B cell (primary cell): Measurements from ENCODE around the gene SLC29A3. TPM values are rescaled to one million over a fixed set of nuclear protein-coding genes. Genes with fewer than 3 reads are reported as not detected.

ENCODE experiments used
- ATAC-seq: fragments of 200-7000 bp; cut with Tn5 transposase; one replicate; pipeline ENCODE4 v1.10.0; 2021; ENCODE audit warnings: low read depth, mild to moderate bottlenecking, moderate number of reproducible peaks, moderate library complexity
- CTCF ChIA-PET: fragments of 350-600 bp; sonication (Branson Sonifier 250); formaldehyde crosslinking; loops from one replicate; lab custom pipeline; 2021; ENCODE audit warnings: antibody characterized with exemption, inconsistent platforms; lab: Charles Lee
- POLR2A ChIA-PET: fragments of 350-600 bp; sonication (Branson Sonifier 250); formaldehyde crosslinking; loops from one replicate; lab custom pipeline; 2021; ENCODE audit warnings: antibody characterized with exemption; lab: Charles Lee
- DNase-seq: peaks from one replicate; pipeline ENCODE4 v3.0.0; 2013
- H2AFZ ChIP-seq: 2 replicates; pipeline ENCODE4 v1.6.1; 2012; ENCODE audit warnings: mild to moderate bottlenecking, low read depth, low read length; ENCODE audit not compliant: insufficient read depth, poor library complexity, severe bottlenecking
- H3K27ac ChIP-seq, 2 donors: 1 replicate in 1 of 2; 2 replicates in 1 of 2; pipeline ENCODE4 v1.5.1; 2012 to 2013; ENCODE audit warnings: low read length in 2 of 2, mild to moderate bottlenecking in 2 of 2, moderate library complexity in 1 of 2
- H3K27me3 ChIP-seq, 4 experiments: fragments of 200-600 bp in 1 of 4; sonication (generic) in 1 of 4; replicated peaks in 1 of 4; 1 replicate in 2 of 4; 2 replicates in 2 of 4; pipeline versions ENCODE4 v1.6.1 to v1.7.0; 2013 to 2016; ENCODE audit warnings: low read length in 3 of 4, mild to moderate bottlenecking in 2 of 4, mixed read lengths in 1 of 4, moderate library complexity in 1 of 4; ENCODE audit not compliant: insufficient read depth in 4 of 4, control insufficient read depth in 3 of 4; ENCODE audit errors: control extremely low read depth in 1 of 4
- H3K36me3 ChIP-seq, 2 experiments: replicated peaks in 1 of 2; 1 replicate in 1 of 2; 2 replicates in 1 of 2; pipeline versions ENCODE4 v1.6.1 to v1.7.1; 2013; ENCODE audit warnings: low read length in 1 of 2; ENCODE audit not compliant: insufficient read depth in 2 of 2, control insufficient read depth in 1 of 2; ENCODE audit errors: control extremely low read depth in 1 of 2, extremely low read depth in 1 of 2
- H3K4me1 ChIP-seq, 2 donors: fragments of 200-600 bp in 1 of 2; sonication (generic) in 1 of 2; 1 replicate in 1 of 2; 2 replicates in 1 of 2; pipeline versions ENCODE4 v1.5.1 to v1.6.1; 2013 to 2017; ENCODE audit warnings: low read length in 2 of 2; ENCODE audit not compliant: control insufficient read depth in 2 of 2, insufficient read depth in 2 of 2
- H3K4me2 ChIP-seq: replicated peaks from 2 replicates; pipeline ENCODE3; 2012; ENCODE audit warnings: mild to moderate bottlenecking, low read depth, low read length; ENCODE audit not compliant: poor library complexity, severe bottlenecking
- H3K4me3 ChIP-seq, 5 experiments: fragments of 200-600 bp in 1 of 5; sonication (generic) in 1 of 5; 1 replicate in 3 of 5; 2 replicates in 2 of 5; pipeline versions ENCODE4 v1.5.1 to v1.7.0; 2011 to 2016; ENCODE audit warnings: low read length in 4 of 5, mild to moderate bottlenecking in 4 of 5, low read depth in 2 of 5, control low read depth in 1 of 5, moderate library complexity in 1 of 5; ENCODE audit not compliant: insufficient read depth in 1 of 5; ENCODE audit errors: control extremely low read depth in 1 of 5, extremely low read depth in 1 of 5
- H3K79me2 ChIP-seq: fragments of 200-600 bp; sonication (generic); one replicate; pipeline ENCODE4 v1.6.0; 2016; ENCODE audit warnings: low read length; ENCODE audit not compliant: control insufficient read depth, insufficient read depth
- H3K9ac ChIP-seq: fragments of 200-600 bp; sonication (generic); 2 replicates; pipeline ENCODE4 v1.6.1; 2017; ENCODE audit warnings: mild to moderate bottlenecking, low read length, moderate library complexity
- H3K9me3 ChIP-seq, 3 donors: one replicate each; pipeline versions ENCODE4 v1.6.1 to v1.7.1; 2013; ENCODE audit warnings: low read length in 2 of 3; ENCODE audit not compliant: control insufficient read depth in 2 of 3, insufficient read depth in 1 of 3; ENCODE audit errors: control extremely low read depth in 1 of 3
- H4K20me1 ChIP-seq: 2 replicates; pipeline ENCODE4 v1.6.0; 2012; ENCODE audit warnings: mild to moderate bottlenecking, low read length; ENCODE audit not compliant: insufficient read depth, control insufficient read depth, poor library complexity, severe bottlenecking
- H3K27ac Mint-ChIP-seq: one replicate; pipeline ENCODE4 v1.8.0; 2021; ENCODE audit warnings: mixed read lengths
- H3K27me3 Mint-ChIP-seq: one replicate; pipeline ENCODE4 v1.8.0; 2021; ENCODE audit warnings: mixed read lengths
- H3K4me1 Mint-ChIP-seq: one replicate; pipeline ENCODE4 v1.8.0; 2021; ENCODE audit warnings: mixed read lengths
- H3K4me3 Mint-ChIP-seq: one replicate; pipeline ENCODE4 v1.8.0; 2021; ENCODE audit warnings: mixed read lengths
- H3K9me3 Mint-ChIP-seq: one replicate; pipeline ENCODE4 v1.8.0; 2022; ENCODE audit warnings: mixed read lengths; ENCODE audit not compliant: insufficient read depth
- EZH2 ChIP-seq: IDR thresholded peaks from 2 replicates; pipeline ENCODE4 v1.6.1; 2012; ENCODE audit warnings: borderline replicate concordance, low read depth, mild to moderate bottlenecking, moderate library complexity, low read length; ENCODE audit not compliant: insufficient read depth, poor library complexity, severe bottlenecking
- WGBS: methylation state at CpG from one replicate; pipeline ENCODE4 v1.1.5; 2013; ENCODE audit warnings: missing lambda C conversion rate; ENCODE audit not compliant: insufficient coverage; 5-methylcytosine and 5-hydroxymethylcytosine counted together
- intact Hi-C: fragments of 100-400 bp; cut with micrococcal nuclease; formaldehyde crosslinking; loops from one replicate; pipeline ENCODE4 v1.10.0; 2022
- polyA plus RNA-seq: library from polyadenylated mRNA; depleted of rRNA; stranded (reverse); fragments of >200 nt; gene quantifications from 2 replicates; pipeline ENCODE4 v1.2.3, GENCODE V29; 2012
- total RNA-seq, 2 donors: library from RNA; stranded (reverse); fragments of 120-200 nt in 1 of 2; gene quantifications; 1 replicate in 1 of 2; 2 replicates in 1 of 2; pipeline versions ENCODE4 v1.2.3 to v1.2.4, GENCODE V29; 2013 to 2022
- TF ChIP-seq, protein P1 (sequence below): fragments of 200-600 bp; IDR thresholded peaks from one replicate; pipeline ENCODE4 v1.8.0; 2022; ENCODE audit warnings: antibody characterized with exemption, mild to moderate bottlenecking

SLC29A3 gene
- total and polyA plus RNA-seq, 2 donors (not counting 1 experiment from before 2014, with no cell fraction given), result 4.5 to 8.2 TPM

- intact Hi-C loops, result no loop called here
- WGBS, result 96% methylated on average over 8 of the region's 10 CpGs
- H3K79me2 ChIP-seq, result no peaks in the 10 kb centered on the region
- no peaks in the 10 kb centered on the region for H3K9me3 Mint-ChIP-seq
- H3K4me3 Mint-ChIP-seq, result no peak overlapping the region
- ChIA-PET POLR2A (no interaction called here), CTCF (no interaction called here)
- no peak overlapping the region for H3K27ac ChIP-seq
- no peak for DNase-seq
- no peak overlapping the region for H3K4me3 ChIP-seq
- H3K4me1 ChIP-seq, result no peaks in the 10 kb centered on the region
- H3K4me1 Mint-ChIP-seq, result no peaks in the 10 kb centered on the region
- no peaks in the 10 kb centered on the region for H4K20me1 ChIP-seq
- H3K4me2 ChIP-seq, result no peak overlapping the region
- TF ChIP-seq, protein P1, sequence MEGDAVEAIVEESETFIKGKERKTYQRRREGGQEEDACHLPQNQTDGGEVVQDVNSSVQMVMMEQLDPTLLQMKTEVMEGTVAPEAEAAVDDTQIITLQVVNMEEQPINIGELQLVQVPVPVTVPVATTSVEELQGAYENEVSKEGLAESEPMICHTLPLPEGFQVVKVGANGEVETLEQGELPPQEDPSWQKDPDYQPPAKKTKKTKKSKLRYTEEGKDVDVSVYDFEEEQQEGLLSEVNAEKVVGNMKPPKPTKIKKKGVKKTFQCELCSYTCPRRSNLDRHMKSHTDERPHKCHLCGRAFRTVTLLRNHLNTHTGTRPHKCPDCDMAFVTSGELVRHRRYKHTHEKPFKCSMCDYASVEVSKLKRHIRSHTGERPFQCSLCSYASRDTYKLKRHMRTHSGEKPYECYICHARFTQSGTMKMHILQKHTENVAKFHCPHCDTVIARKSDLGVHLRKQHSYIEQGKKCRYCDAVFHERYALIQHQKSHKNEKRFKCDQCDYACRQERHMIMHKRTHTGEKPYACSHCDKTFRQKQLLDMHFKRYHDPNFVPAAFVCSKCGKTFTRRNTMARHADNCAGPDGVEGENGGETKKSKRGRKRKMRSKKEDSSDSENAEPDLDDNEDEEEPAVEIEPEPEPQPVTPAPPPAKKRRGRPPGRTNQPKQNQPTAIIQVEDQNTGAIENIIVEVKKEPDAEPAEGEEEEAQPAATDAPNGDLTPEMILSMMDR, result no peak
- no peak for TF ChIP-seq EZH2
- H3K27me3 Mint-ChIP-seq, result no peaks in the 10 kb centered on the region
- H3K9me3 ChIP-seq, result no peaks in the 10 kb centered on the region
- peaks cover 0 to 7% of the 10 kb centered on the region in 2 experiments for H3K36me3 ChIP-seq
- H3K9ac ChIP-seq, result no peak overlapping the region
- H3K27me3 ChIP-seq, result no peaks in the 10 kb centered on the region
- H2AFZ ChIP-seq, result no peak overlapping the region
- no peak for ATAC-seq
- H3K27ac Mint-ChIP-seq, result no peak overlapping the region
Observed at GRCh38 chr10:71339796-71340589, 20.9 kb downstream of the SLC29A3 start.
